Suppressor macrophage treated with lipopolysaccharide for 1 hour (primary cell): Measurements from ENCODE around the gene KANSL1L.
"Not testable (repeated sequence)": the region's sequence is repeated elsewhere in the genome, so short reads cannot be mapped to it uniquely, and the experiment has no call there.

Experiments used
- DNase-seq, 3 donors: peaks; one replicate each; pipeline ENCODE4 v3.0.0-alpha.2; 2020 to 2022

KANSL1L gene

DNA sequence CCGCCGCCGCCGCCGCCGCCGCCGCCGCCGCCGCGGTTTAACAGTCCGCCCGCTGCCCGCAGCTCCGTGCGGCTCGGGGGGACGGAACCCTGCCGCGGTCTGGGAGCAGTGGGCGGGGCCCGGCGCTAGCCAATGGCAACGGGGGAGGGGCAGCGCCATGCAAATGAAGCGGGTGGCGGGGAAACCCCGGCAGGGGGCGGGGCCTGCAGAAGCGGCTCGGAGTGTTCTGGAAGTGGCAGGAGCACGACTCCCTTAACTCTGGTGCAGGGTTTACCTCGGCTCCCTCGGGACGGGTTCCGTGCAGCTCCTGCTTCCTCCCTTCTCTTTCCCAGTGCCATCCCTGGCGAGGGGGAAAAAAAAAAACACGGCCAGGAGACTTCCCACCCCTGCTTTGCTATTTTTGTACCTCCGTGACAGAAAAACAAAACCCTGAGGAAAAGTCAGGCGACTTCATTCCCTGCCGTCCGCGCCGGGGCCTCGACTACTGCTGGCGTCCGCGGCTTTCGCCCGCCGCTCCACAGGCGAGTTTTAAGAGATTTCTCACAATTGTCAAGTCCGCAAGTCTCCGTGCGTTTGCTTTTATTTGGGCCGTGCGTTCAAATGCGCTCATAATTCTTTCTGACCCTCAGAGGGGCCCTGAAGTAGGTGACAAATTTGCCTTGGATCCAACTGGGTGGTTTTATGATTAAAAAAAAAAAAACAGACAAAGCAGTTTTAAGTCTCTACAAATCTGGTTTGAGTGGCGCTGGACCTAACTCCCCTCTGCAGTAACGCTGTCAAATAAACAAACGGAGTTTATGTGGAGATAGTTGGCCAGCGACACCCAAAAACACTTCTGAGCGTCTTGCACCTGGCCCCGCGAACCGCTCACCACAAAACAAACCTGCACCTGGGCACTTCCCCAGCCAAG, at the start of gene KANSL1L:
Gene KANSL1L, minus strand, starts transcription at position 101 of the 910 bp plus-strand sequence. CDS start 16,827 bp downstream, outside the sequence.
- DNase-seq = peak; percentile 98 to 100 (median 99)

DNA sequence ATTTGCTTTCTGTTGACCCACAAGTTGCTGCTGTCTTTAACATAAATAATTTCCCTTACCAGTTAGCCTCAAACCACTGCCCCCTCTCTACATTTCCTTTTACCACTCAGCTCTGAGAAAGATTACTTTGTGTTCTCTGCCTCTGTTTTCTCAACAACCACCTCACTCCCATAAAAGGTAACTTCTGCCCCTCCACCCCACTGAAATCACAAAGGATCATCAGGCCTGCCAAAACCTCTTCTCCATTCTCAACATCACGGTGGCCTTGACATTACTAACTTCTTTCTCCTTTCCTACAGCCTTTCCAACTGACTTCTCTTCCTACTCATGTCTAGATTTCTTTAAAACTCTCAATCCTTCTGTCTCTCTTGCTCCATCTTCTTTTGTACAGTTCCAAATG, 43.9 kb upstream of the KANSL1L start:
- DNase-seq = no peak

- DNase-seq = no peak
Observed at GRCh38 chr2:210210185-210210584, 39.0 kb upstream of the KANSL1L start.

- no peak for DNase-seq
Observed at GRCh38 chr2:210207929-210208328, 36.7 kb upstream of the KANSL1L start.

DNA sequence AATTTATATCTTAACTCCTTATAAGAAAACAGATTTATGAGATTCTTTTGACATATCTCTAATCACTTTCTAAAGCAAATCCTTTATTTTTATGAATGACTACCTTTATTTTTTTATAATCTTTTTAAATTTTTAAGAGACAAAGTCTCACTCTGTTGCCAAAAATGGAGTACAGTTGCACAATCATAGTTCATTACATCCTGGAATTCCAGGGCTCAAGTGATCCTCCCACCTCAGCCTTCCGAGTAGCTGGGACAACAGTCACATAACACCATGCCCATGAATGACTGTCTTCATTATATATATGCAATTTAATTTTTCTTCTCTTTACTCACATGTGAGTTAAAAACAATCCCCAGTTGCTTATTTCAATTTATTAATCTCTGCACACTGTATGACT, 32.3 kb upstream of the KANSL1L start:
- DNase-seq = no peak

- DNase-seq = no peak
Observed at GRCh38 chr2:210203147-210203546, 31.9 kb upstream of the KANSL1L start.

DNA sequence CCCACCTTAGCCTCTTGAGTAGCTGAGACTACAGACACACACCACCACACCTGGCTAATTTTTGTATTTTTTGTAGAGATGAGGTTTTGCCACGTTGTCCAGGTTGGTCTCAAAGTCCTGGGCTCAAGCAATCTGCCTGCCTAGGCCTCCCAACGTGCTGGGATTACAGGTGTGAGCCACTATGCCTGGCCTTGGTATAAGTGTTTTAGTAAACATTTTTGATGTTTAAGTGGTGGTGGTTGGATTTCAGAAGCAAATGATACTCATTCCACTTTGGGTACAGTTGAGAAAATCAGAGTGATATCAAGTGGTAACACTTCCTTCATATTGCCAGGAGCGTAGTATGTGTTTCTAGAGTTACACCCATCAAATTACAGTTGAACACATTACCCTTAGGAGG, 28.6 kb upstream of the KANSL1L start:
- DNase-seq = no peak

DNA sequence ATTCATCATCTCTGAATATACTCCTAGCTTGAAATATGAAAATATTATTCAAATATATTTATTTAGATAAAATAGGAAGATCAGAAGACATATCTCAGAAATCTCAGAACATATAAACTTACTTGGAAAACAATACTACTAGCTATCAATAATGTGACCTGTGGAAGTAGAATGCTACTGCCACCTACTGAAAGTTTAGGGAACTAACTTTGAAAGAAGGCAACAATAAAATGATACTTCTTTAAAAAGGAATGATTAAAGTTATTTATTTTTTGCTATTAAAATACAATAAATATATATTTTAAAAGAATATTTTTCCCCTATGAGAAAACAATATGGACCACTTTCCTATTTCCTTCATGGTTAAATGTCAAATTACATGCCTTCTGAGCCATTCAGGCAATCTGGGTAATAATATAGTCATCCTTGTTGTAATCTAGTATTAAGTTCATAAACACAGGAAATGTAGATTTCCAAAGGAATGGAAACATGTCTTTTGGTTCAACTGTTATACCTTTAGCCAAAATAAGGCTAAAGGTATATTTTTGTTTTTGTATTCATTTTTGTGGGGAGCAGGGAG, 28.1 kb upstream of the KANSL1L start:
- peak; percentile 26 to 70 (median 51) for DNase-seq

DNA sequence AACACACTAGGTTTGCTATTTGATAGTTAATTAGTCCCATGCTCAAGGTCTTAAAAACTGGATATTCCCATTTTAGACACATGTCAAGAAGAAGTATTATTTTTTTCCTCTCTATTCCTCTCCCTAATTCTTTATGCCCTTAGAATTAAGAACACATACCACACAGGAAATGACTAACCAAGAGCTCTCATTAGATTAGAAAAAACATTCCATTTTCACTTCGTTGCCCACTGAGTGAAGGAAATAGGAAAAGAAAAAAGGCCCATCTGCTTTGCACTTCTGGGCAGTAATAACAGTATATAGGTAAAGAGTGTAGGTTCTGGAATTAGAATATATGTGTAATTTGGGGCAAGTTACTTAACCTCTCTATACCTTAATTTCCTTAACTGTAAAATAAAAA, 27.1 kb upstream of the KANSL1L start:
- no peak for DNase-seq

DNA sequence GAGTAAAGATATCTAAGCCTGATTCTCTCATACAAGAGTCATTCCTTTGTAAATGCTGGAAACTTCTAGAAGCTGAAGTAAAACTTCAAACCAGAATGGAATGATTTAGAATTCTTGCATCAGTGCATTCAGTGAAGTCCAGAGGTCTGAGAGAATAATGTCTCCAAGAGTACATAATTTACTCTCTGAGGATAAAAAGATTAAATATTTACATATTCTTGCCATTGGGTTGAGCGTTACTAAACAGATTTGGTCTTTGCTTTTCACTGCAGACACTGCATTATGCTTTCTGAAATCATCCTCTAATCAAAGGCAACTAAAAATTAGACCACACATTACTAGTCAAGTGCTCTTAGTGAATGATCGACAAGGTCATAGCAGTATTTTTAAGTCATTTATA, 26.5 kb upstream of the KANSL1L start:
- no peak for DNase-seq

DNA sequence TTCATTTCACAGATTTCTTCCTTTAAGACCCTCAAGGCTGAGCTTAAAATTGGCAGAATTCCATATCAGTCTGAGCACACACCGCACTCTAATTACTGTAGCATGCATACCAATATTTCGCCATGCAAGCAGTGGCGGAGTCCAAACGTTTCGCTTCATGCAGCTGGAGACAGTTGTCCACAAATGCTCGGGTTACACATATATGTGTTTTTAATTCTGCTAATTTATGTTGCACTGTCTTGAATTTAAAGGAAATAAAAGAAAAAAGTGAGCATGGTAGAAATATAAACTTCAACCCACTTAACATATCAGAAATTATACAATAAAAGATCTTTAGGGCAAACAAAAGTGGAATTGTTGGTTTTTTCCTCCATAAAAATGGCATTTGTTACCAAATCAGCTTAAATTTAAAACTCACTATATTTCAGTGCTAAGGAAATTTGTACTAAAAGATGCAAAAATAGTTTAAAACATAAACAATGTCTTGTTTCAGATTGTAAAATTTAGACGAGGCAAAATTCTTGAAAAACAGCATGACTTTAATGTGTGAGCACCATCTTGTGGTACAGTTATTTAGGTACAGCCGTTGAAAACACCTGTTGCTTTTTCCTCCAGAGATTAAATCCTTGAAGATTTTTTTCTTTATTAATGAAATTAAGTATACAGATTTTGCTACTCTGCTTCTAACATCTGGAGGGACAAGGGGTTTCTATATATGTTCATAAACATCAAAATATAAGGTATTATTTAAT, 24.1 kb upstream of the KANSL1L start:
- peak; percentile 53 to 77 (median 75) for DNase-seq

DNA sequence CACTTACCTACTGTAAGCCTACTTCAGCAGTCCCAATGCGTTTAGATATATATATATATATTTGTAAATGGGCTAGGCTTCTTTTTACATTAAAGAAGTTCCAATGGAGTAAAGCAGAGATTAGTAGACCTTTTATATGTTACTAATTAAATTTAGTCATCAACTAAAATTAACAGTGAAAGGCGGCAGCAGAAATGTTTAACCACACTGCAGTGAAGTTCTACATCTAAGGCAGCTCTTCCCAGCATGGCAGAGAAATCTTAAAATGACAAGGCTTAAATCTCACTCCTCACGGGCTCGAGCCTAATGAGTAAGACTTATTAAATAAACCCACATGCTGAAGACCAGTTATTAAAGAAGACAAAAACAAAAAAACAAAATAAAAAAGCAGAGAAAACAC, 19.1 kb upstream of the KANSL1L start:
- DNase-seq = no peak

DNA sequence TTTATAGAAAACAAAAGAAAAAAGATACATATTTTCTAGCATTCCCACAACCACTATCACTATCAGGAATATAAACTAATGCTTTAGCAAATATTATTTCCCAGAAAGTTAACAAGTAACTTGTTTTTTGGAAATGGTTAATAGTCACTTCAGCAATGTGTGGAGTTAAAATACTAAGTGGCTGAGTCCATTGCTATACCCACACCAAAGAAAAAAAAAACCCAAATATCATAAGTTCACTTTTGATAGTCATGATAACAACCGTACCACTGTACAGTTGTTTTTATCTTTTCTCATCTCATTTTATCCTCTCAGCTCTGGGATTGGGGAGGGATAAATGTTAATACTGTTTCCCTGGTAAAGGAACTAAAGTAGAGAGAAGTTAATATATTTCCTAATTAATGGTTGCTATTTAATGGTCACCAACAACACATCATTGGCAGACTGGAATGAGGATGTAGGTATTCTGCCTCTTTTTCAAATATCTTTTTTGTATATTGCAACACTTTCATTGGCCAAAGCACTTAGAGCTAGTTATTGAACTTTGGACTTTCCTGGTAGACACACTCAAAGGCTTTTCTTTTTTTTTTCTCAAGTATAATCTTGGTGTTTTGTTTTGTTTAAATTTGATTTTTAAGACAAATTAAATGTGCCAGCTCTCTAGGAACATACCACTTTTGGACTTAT, 18.4 kb upstream of the KANSL1L start:
- DNase-seq = no peak

DNA sequence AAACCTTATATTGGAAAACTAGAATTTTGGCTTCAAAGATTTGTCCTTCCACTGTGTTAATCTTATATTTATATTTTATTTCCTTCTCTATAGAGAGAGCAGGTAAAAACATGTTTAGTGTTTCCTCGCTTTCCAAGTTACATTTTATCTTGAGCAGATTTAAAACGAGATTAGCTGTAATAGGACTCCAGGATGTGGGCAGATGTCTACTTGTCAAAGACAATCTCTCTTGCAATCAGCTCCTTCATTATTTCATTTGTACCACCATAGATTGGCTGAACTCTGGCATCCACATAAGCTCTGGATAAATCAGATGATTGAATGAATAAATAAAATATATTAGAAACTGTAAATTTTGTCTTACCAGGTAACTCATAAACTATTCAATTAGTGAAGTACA, 17.5 kb upstream of the KANSL1L start:
- DNase-seq = no peak

DNA sequence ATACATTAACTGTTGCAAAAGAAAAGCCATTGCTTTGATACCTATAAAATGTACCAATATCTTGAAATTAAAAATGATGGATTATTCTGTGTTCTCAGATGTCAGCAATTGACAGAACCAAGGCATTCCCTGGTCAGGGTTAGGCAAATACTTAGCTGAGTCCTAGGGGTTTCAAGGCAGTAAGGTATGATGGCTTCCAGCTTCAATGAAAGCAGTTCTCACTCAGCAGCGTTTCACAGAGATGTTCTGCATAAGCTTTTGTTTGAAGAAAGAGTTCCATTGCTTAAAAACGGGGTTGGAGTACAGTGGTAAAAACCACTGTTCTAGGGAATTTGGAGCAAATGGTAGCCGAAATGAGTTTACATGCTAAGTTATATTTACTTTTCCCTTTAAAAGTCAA, 17.0 kb upstream of the KANSL1L start:
- DNase-seq = no peak

GRCh38 chr2:210183936-210184335, 12.7 kb upstream of the KANSL1L start:
- not testable (repeated sequence) for DNase-seq

- DNase-seq = not testable (repeated sequence)
Observed at GRCh38 chr2:210181606-210182088, 10.4 kb upstream of the KANSL1L start.

GRCh38 chr2:210181033-210181605, 9.9 kb upstream of the KANSL1L start:
- not testable (repeated sequence) for DNase-seq

DNA sequence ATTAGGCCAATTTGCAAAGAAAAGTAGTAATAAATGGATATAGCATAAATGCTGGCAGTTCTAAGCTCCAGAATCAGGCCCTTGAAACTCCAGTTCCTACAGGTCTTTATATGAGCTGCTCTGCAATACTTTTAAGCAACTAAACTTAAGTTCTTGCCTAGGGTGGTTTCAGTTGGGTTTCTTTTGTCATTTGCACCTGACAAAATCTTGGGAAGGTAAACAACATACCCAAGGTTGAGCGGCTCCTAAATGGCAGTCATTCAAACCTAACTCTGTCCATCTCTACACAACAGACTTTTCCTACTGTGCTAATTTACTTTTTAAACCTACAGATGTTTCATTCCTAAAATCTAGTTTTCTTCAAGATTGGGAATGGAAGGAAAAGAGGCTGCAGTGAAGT, 9.3 kb upstream of the KANSL1L start:
- DNase-seq = no peak

GRCh38 chr2:210179351-210179990, 8.3 kb upstream of the KANSL1L start:
- no peak for DNase-seq

DNA sequence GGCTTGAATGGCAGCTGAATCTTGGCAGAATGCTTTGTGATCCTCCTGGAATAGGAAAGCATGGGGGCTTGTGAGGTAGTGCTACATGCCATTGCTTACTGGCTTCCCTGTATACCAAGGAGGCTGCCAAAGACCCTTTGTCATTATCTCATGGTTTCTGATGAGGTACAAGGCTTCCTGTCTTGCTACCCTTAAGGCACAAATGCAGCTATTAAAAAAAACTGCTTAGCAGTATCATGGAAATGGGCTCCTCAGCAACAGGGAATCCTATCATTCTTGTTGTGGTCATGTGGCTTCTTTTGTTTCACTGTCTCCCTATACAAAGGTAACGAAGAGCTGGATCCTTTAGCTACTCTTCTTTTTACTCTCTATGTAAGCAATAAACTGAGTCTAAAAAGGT, 6.6 kb upstream of the KANSL1L start:
- DNase-seq = no peak

DNA sequence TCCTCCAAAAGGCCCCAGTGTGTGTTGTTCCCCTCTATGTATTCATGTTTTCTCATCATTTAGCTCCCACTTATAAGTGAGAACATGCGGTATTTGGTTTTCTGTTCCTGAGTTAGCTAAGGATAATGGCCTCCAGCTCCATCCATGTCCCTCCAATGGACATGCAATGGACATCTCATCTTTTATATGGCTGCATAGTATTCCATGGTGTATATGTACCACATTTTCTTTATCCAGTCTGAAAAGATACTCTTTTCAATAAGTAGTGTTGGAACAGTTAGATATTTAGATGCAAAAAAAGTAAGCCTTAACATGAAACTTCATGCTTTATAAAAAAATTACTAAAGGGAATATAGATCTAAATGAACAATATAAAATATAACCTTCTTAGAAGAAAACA, 5.9 kb upstream of the KANSL1L start:
- DNase-seq = not testable (repeated sequence)
